Stimulated activated CD4-positive, alpha-beta T cell treated with anti-CD3 and anti-CD28 coated beads, TNF-alpha, amount 100 ng/mL, for 48 hours (primary cell): ENCODE measurements around the gene CCDC197.

Source experiments
- DNase-seq, 3 donors: peaks; one replicate each; pipeline ENCODE4 v3.0.0-alpha.2; 2020; ENCODE audit warnings: low read depth in 3 of 3

Gene CCDC197

GRCh38 chr14:93961620-93962019 lies 35.5 kb upstream of the CCDC197 start:
- DNase-seq, result no peak

- DNase-seq, result no peak
Observed at GRCh38 chr14:93962701-93963601, 34.1 kb upstream of the CCDC197 start.

GRCh38 chr14:93963692-93964091 lies 33.4 kb upstream of the CCDC197 start:
- DNase-seq, result no peak

GRCh38 chr14:93964281-93964680 lies 32.8 kb upstream of the CCDC197 start:
- DNase-seq, result no peak

- DNase-seq, result no peak
Observed at GRCh38 chr14:93964820-93965286, 32.2 kb upstream of the CCDC197 start.

- DNase-seq, result no peak
Observed at GRCh38 chr14:93965287-93965821, 31.7 kb upstream of the CCDC197 start.

GRCh38 chr14:93965946-93966474 lies 31.1 kb upstream of the CCDC197 start:
- no peak for DNase-seq

- no peak for DNase-seq
Observed at GRCh38 chr14:93967637-93968250, 29.4 kb upstream of the CCDC197 start.

- DNase-seq, result no peak
Observed at GRCh38 chr14:93969082-93969828, 27.8 kb upstream of the CCDC197 start.

GRCh38 chr14:93970585-93970964 lies 26.5 kb upstream of the CCDC197 start:
- no peak for DNase-seq

GRCh38 chr14:93970965-93971634 lies 26.0 kb upstream of the CCDC197 start:
- no peak for DNase-seq

- DNase-seq, result no peak
Observed at GRCh38 chr14:93971635-93972027, 25.5 kb upstream of the CCDC197 start.

- no peak for DNase-seq
Observed at GRCh38 chr14:93972618-93973205, 24.4 kb upstream of the CCDC197 start.

GRCh38 chr14:93973607-93974006 lies 23.5 kb upstream of the CCDC197 start:
- DNase-seq, result no peak

- no peak for DNase-seq
Observed at GRCh38 chr14:93974299-93974698, 22.8 kb upstream of the CCDC197 start.

- DNase-seq, result no peak
Observed at GRCh38 chr14:93974833-93975232, 22.3 kb upstream of the CCDC197 start.

GRCh38 chr14:93975791-93976476 lies 21.2 kb upstream of the CCDC197 start:
- no peak for DNase-seq

- DNase-seq, result no peak
Observed at GRCh38 chr14:93976477-93977057, 20.5 kb upstream of the CCDC197 start, which contains the start of gene ASB2. TSS of gene ASB2 (minus strand) at chr14:93976570. CDS start at chr14:93964539, 12,031 bp downstream.

GRCh38 chr14:93977171-93977570 lies 19.9 kb upstream of the CCDC197 start:
- DNase-seq, result no peak
